Measurements from ENCODE around the gene OAS2.

GRCh38 chr12:112941528-112942335 lies 36.6 kb upstream of the OAS2 start:
- TF ChIP-seq CEBPB (IDR thresholded peaks at IDR 0.05) (no peak), BHLHE40 (IDR thresholded peaks at IDR 0.05; ENCODE audit: low read depth, low read length) (no peak), CTCF (IDR thresholded peaks at IDR 0.05) (no peak), PHF8 (IDR thresholded peaks at IDR 0.05; ENCODE audit: borderline replicate concordance, low read depth) (no peak), POLR2A (IDR thresholded peaks at IDR 0.05; ENCODE audit: low read length) (no peak), FOSB (CRISPR knock-in tag; IDR thresholded peaks at IDR 0.05) (no peak), ZNF302 (CRISPR knock-in tag; IDR thresholded peaks at IDR 0.05) (no peak)

Data from A549 (cell line).